RPMI8226 (cell line): ENCODE measurements around the gene RPS14.

Source experiments
- DNase-seq: peaks from one replicate; pipeline ENCODE4 v3.0.0-alpha.2; 2015

Gene RPS14

DNA sequence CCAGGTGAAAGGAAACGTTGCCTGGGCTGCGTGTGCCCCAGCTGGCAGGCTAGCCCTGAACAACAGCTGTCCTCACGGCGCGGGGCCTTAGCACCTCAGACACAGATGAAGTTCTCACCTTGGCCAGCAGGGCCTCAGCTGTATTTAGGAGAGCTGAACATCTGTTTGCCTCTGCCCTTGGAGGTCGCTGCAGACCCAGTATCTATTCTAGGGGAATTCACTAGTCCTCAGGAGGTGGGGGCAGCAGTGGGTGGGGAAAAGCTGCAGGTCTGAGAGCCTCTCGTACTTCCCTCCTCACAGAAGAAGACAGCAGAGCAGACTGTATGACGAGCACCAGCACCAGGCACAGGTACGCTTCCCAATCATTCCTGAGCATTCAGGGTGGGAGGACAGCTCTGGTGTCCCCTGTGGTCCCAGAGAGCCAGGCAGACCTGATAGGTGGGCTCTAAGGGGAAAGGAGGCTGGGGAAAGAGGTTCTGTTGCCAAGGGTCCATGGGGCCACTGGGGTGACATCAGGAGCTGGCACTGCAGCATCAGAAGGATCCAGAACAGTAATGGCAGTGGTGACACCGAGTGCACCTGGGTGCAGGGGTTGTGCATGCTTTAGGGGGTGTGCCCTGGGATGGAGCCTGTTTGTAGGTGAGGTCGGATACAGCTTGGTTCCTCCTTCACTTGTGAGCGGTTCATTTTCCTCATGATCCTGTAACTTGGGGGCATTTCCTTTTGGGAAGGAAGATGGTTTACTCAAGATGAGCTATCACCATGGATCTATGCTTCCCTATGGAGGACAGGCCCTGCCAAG lies 50.6 kb downstream of the RPS14 start:
- DNase-seq, result peak; percentile 56

DNA sequence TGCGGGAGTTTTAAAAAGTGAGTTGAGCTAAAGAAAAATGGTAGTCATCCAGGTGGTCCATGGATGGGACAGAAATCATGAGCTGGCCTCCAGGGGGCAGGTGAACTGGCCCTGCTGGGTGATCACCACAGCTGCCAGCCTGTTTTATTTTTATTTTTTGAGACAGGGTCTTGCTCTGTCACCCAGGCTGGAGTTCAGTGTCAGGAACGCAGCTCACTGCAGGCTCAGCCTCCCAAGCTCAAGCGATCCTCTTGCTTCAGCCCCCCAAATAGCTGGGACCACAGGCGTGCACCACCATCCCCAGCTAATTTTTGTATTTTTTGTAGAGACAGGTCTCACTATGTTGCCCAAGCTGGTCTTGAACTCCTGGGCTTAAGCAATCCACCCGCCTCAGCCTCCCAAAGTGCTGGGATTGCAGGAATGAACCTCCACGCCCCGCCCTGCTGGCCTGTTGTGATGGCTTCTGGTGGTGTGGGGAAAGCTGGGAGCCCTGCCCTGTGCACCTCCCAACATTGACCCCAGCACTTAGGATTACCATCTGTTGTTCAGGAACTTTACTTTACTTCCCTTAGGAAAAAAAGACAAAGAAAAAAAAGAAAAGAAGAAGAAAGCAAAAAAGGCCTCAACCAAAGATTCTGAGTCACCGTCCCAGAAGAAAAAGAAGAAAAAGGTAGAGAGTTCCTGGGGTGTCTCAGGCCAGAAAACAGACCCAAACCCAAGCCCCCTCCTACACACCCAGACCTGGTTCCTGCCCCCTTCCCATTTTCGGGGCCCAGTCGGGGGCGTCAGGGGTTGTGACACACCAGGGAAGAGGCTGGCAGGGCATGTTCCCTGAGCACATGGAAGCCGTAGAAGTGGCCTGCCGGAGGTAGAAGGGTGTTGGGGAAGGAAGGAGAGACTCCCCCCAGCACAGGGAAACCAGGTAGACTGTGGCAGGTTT lies 51.5 kb downstream of the RPS14 start:
- no peak for DNase-seq

DNA sequence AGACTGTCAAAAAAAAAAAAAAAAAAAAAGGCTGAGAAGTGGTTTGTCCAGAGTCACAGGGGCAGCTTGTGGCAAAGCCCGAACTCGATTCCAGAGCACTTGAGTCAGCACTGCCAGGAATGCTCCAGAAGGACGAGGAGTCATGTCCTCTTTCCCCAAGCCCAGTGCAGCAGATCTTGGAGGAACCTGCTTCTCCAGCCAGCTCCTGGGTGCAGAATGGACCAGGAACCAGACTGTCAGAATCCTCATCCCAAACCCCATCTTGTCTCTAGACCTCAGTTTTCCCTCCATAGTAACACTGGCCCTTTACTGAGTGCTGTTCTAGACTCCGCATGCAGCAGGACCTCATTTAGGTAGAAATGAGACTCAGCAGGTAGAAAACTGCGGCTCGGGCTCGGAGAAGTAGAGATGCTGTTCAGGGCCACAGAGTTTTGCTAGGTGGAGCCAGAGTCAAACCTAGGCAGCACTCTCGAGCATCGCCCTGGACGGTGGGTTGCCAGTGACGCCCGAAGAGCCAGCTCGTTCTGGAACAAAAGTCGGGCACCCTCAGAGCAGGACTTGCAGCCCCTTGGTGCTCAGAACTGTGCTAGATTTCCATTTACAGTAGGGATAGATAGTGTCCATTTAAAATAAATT lies 52.3 kb downstream of the RPS14 start:
- no peak for DNase-seq

DNA sequence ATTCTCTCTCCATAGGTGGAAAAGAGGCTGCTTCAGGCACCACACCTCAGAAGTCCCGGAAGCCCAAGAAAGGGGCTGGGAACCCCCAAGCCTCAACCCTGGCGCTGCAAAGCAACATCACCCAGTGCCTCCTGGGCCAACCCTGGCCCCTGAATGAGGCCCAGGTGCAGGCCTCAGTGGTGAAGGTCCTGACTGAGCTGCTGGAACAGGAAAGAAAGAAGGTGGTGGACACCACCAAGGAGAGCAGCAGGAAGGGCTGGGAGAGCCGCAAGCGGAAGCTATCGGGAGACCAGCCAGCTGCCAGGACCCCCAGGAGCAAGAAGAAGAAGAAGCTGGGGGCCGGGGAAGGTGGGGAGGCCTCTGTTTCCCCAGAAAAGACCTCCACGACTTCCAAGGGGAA lies 53.3 kb downstream of the RPS14 start:
- no peak for DNase-seq

DNA sequence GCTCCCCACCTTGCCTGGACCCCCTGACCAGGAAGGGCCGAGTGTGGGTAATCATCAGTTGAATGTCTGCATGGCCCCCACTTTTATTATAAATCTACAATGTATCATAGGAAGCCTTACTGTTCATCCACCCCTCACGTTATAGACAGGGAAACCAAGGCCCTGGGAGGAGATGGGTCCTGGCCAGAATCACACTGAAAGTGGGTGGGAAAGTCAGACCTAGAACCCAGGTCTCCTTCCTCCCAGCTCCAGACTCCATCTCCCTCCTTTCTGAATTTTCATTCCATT lies 53.9 kb downstream of the RPS14 start:
- DNase-seq, result no peak

DNA sequence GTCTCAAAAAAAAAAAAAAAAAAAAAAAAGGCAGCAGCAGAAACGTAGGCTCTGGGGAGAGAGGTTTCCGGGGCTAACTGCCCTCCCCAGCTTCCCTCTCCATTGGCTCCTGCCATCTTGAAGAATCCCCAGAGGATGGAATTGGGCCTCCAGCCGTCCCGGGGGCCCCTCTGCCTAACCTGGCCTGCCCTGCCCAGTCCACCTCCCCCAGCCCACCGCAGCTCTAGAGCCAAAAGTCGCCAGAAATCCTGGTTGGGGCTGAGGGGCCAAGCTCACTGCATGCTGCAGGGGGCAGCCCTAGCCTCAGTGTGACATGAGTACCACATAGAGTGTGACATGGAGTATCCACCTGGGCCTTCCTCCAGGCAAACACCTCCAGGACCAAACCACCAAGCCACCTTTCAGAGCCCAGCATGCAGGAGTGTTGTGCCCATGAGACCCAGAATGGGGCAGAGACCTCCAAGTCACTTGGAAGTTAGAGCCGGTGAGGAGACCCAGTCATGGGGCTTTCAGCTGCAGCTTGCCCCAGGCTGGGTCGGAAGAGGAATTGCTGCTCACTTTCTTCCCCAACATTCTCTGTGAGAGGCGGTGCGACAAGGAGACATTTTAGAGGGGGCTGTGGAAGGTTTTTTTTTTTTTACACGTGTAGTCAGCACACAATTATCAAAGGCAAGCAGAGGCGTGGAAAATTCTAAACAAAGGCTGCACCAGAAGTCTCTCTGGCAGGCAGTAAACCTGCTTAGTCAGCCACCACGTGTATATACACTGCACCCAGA lies 54.4 kb downstream of the RPS14 start:
- DNase-seq, result no peak

DNA sequence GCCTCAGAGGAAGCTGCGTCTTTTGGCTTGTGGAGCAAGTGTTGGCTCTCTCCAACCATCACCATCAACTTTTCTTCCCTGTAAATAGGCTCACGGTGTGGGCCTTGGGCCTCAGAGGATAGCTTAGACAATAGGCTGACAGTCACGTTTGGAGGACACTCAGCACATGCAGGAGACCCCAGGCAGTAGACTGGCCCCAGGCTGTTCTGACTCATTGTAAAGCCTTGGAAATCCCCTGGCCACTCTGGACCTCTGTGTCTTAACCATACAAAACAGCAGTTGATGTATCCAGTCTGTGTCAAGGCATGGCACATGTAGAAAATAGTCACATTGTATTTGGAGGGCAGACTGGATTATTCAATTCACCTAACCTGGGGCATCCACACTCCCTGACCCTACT lies 55.4 kb downstream of the RPS14 start:
- DNase-seq, result no peak

DNA sequence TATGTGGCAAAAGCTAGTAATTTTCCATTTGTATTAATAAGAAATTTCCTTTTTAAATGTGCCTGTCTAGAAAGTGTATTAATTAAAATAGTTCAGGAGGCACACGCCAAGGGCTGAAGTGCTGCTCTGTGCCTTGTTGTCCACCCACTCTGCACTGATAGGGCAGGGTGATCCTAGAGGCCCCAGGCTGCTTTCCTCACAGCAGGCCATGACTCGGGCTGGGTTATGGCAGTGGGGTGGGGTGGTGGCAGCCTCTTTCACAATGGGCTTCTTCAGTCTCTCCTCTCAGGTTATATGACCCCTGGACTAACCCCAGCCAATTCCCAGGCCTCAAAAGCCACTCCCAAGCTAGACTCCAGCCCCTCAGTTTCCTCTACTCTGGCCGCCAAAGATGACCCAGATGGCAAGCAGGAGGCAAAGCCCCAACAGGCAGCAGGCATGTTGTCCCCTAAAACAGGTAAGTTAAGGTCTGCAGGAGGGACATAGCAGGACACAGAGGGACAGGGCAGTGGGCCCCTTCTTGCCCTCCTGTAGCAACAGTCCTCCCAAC lies 56.4 kb downstream of the RPS14 start:
- no peak for DNase-seq

DNA sequence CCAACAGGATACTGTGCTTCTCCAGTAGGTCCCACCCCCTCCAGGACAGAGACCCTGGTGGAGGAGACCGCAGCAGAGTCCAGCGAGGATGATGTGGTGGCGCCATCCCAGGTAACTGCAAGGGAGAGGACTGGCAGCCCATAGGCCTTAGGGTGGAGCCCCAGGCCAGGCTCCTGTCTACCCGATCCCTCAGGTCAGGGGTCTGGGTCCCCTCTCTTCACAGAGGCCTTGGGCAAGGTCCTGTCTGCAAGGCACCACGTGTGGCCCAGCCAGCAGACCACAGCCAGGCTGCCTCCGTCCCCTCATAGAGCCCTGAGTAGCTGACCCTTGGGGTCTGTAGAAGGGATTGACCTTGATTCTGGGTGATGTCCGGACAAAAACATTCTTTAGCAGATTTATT lies 56.9 kb downstream of the RPS14 start:
- no peak for DNase-seq
